HG03039 (cell line): ENCODE data around the gene H6PD.

Experiments used
- ATAC-seq: cut with Tn5 transposase; IDR thresholded peaks from one replicate; pipeline ENCODE4 v1.9.1; 2021; ENCODE audit warnings: mild to moderate bottlenecking, moderate library complexity; ENCODE audit not compliant: unreplicated experiment

Gene H6PD

DNA sequence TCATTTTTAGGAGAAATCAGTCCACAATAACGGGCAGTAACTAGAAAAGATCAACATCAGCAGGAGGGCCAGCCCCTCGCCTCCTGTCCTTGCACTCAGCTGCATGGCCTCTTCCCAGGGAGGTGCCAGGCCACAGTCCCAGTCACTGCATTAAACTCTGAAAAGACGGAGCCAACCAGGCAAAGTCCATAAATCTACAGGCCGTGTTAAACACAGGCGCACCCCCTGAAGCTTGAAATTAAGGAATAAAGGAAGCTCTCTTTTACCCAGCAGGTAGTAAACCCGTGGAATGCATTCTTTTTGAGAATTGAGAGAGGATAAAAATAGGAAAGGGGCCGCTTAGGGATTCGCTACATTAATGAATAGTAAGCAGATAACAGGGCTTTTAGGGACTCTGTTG, 18.4 kb downstream of the H6PD start:
- no peak for ATAC-seq

DNA sequence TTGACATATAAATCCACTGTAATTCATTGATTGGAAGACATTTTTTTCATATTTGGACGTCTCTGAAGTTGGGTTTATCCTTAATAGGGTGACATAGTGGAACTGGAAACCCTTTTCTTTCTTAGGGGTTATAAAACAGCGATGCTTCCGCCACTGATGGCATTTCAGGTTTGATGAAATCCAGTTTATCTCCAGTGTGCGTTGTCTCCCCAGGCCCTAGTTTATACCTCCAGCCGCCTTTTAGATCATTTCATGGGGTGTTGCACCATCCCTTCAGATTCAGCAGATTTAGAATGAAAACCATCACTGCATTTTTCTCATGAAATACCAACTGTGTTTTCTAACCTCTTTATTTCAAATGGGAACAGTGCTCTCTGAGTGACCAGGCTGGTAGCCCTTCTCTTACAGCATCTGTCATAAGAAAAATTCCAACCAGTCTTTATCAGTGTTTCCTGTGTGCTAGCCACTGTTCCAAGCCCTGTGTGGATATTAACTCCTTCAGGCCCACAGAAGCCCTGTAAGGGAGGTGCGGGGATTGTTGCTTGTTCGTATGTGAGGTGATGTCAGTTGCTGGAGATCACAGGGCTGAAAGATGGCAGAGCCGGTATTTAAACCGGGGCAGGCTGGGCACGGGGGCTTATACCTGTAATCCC, 19.0 kb downstream of the H6PD start:
- ATAC-seq = no peak

DNA sequence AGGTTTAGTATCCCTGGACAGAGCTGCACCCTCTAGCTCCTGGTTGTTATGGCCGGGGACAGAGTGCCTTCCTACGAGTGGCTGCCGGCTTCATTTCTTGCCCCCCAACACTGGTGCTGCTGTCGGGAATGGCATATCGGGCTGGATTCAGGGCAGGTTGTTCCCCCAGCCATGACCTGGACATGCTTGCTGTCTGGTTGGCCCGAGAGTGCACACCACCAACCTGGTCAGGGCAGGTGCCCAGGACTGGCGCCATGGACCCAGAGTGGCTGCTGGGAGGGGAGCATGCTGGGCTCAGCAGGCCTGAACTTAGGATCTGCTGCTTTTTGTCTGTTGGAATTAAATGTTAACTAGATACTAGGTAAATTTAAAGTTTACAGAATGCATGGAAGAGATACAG, 21.8 kb downstream of the H6PD start:
- ATAC-seq = no peak

DNA sequence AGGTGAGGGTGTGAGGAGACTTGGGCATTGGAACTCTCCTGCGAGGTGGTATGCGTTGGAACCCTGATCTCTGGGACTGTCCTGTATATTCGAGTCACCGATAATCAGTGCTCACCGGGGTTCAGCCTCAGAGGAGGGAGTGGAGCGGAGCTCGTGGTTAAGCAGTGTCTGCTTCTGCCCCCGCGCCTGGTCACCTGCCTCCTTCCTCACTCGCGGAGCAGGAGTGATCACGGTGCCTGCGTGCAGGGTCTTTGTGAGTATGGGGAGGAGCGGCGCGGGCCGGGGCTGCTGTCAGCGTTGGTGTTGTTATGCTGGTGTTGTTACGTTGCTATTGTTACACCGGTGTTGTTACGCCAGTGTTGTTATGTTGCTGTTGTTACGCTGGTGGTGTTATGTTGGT, 23.3 kb downstream of the H6PD start:
- ATAC-seq = no peak

DNA sequence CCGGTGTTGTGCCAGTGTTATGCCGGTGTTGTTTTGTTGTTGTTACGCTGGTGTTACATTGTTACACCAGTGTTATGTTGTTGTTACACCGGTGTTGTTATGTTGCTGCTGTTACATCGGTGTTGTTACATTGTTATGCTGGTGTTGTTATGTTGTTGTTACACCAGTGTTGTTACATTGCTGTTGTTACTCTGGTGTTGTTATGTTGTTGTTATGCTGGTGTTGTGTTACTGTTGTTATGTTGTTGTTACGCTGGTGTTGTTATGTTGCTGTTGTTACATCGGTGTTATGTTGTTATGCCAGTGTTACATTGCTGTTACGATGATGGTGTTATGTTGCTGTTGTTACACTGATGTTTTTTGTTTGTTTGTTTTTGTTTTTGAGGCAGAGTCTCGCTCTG, 24.1 kb downstream of the H6PD start:
- no peak for ATAC-seq

DNA sequence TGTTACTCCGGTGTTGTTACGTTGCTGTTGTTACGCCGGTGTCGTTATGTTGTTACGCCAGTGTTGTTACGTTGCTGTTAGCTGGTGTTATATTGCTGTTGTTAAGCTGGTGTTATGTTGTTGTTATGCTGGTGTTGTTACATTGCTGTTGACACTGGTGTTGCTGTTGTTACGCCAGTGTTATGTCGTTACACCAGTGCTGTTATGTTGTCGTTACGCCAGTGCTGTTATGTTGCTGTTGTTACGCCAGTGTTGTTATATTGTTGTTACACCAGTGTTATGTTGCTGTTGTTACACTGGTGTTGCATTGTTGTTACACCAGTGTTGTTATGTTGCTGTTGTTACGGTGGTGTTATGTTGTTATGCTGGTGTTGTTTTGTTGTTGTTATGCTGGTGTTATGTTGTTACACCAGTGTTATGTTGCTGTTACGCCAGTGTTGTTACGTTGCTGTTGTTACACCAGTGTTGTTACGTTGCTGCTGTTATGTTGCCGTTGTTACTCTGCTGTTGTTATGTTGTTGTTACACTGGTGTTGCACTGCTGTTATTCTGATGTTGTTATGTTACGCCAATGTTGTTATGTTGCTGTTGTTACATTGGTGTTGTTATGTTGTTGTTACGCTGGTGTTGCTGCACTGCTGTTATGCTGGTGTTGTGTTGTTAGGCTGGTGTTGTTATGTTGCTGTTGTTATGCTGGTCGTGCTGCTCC, 25.6 kb downstream of the H6PD start:
- no peak for ATAC-seq

DNA sequence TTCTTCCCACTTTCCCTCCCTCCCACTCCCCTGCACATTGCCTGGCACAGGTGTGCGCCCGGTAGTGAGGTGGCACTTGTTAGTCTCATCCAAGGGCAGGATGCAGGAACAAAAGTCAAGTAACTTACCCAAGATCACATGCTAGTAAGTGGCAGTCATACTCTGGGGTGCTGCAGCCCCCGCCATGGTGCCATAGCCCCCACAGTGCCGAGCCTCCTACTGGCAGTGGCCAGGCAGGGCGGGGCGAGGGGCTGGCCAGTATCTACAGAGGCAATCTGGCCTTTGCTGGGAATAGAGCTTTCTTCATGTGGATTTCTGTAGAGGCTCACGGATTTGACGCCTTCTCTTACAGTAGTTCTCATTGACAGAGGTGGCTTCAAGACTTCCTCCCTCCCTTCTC, 26.9 kb downstream of the H6PD start:
- no peak for ATAC-seq

DNA sequence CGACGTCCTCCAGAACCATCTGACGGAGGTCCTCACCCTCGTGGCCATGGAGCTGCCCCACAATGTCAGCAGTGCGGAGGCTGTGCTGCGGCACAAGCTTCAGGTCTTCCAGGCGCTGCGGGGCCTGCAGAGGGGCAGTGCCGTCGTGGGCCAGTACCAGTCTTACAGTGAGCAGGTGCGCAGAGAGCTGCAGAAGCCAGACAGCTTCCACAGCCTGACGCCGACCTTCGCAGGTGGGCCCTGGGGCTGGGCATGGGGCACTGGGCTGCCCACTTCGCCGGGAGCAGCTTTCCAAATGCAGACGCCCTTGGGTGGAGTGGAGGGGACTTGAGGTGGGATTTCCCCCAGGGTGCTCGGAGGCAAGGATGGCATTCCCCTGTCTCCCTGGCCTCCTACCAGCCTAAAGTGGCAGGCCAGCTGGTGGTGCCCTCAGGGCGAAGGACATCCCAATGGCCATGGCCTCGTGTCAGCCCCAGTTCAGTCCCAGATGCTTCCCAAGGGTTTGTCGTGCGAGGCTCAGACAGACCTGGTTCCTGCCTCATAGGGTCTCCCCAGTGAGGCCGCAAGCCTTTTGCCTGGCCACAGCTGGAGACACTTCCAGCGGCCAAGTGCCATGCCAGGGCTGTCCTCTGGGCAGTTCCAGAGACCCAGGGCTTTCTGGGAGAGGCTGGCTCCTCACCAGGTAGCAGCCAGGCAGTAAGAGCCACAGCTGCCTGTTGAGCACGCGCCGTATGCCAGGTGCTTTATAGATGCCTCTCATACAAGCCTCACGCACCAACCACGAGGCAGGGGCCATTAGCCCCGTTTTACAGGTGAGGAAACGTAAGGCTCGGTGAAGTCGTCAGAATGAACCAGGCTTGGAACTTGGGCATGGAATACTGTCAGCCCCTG, 27.8 kb downstream of the H6PD start:
- no peak for ATAC-seq

DNA sequence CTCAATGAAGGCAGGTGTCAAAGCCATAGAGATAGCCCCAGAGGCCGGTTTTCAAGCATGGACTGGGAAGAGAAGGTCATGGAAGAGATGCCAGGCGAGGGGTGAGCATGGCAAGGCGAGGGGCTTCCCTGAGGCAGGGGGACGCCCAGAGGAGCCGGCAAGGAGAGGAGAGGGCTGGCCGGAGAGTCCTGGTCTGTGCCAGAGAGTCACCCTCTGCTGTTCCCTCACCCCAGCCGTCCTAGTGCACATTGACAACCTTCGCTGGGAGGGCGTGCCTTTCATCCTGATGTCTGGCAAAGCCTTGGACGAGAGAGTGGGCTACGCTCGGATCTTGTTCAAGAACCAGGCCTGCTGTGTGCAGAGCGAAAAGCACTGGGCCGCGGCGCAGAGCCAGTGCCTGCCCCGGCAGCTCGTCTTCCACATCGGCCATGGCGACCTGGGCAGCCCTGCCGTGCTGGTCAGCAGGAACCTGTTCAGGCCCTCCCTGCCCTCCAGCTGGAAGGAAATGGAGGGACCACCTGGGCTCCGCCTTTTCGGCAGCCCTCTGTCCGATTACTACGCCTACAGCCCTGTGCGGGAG, 28.8 kb downstream of the H6PD start:
- ATAC-seq = no peak

DNA sequence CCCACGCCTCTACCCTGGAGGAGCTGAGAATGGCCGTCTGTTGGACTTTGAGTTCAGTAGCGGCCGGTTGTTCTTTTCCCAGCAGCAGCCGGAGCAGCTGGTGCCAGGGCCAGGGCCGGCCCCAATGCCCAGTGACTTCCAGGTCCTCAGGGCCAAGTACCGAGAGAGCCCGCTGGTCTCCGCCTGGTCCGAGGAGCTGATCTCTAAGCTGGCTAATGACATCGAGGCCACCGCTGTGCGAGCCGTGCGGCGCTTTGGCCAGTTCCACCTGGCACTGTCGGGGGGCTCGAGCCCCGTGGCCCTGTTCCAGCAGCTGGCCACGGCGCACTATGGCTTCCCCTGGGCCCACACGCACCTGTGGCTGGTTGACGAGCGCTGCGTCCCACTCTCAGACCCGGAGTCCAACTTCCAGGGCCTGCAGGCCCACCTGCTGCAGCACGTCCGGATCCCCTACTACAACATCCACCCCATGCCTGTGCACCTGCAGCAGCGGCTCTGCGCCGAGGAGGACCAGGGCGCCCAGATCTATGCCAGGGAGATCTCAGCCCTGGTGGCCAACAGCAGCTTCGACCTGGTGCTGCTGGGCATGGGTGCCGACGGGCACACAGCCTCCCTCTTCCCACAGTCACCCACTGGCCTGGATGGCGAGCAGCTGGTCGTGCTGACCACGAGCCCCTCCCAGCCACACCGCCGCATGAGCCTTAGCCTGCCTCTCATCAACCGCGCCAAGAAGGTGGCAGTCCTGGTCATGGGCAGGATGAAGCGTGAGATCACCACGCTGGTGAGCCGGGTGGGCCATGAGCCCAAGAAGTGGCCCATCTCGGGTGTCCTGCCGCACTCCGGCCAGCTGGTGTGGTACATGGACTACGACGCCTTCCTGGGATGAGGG, 29.7 kb downstream of the H6PD start:
- ATAC-seq = no peak

DNA sequence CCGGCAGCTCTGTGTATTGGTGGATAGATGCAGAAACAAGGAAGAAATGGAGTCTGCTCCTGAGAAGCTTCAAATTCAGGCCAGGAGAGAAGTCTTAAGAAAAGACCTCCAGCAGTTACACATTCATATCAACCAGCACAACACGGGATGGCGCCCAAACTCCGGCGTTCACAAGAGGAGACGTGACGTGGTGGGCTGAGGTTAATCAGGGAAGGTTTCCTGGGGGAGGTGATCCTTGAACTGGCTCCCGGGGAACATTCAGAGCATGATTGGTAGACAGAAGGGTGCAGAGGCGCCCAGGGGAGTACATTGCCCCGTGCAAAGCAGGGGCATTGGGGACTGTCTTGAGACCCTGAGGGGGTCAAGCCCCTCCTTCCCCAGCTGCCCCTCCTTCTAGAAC, 30.5 kb downstream of the H6PD start:
- ATAC-seq = no peak

DNA sequence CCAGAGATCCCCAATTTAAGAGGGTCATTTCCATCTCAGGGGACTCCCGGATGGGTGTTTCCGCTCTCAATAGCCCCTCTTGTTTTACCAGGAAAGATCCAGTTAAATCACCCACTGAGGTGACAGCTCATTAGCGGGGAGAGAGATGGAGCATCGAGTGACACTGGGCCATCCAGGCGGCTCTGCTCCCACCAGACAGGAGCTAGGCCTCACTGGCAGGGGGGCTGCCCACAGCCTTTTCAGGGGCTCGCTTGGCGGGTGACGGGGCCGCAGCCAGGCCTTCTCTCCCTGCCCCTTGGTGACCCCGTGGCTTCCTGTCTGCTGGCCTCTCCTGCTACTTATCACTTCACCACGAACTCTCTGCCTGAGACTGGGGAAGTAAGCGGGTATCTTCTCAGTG, 31.4 kb downstream of the H6PD start:
- ATAC-seq = no peak

DNA sequence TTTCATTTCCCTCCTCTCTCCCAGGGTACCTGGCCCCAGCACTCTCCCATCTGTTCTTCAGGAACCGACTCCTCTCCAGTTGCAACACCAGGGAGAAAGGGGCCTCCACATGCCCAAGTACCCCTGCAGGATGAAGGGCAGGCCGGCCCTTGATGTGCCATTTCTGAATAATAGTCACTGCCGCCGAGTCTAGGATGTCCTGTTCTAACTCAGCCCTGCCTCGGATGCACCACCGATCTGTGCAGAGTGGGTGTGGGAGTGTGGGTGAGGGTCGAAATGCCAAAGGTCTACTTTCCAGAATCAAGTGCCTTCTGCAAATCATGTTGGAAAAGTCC, 32.7 kb downstream of the H6PD start:
- no peak for ATAC-seq

DNA sequence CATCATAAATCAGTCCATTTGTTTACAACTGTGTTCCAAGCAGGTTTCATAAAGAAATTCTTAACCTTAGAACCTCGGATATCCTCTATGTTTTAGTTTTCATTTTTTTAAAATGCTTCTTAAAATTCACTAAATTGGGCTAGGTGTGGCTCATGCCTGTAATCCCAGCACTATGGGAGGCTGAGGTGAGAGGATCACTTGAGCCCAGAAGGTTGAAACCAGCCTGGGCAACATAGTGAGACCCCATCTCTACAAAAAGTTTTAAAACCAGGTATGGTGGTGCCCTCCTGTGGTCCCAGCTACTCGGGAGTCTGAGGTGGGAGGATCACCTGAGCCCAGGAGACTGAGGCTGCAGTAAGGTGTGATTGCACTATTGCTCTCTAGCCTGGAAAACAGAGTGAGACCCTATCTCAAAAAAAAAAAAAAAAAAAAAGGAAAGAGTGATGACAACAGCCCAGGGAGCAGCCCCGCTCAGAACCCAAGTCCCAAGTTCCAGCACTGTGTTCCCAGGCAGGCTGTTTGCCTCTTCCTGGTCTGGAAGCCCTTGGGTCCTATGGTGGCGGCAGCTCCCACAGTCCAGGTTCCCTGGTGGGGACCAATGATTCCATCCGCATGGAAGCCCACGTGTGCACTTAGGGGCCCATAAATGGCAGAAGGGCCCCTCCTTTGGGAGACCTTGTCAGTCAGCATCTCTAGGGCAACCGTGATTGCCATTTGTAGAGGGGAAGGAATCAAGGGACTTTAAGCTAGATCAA, 33.4 kb downstream of the H6PD start:
- ATAC-seq = no peak

DNA sequence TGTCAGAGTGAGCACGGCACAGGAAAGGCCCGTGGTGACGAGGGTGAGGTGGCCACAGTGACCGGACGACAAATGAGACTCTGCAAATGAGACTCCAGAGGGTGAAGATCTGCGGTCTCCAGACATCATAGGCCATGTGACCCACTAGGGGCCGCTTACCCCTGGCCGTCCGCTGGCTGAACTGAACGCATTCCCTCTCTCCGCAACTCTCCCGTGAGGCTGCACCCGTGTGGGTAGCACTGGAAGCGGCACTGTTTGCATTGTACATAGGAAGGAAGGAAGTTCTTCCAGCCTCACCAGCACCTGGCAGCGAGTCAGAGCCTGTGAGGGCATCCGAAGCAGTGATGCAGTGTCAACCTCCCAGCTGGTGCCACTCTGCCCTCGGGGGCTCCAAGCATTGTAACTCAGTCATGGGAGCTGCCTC, 34.5 kb downstream of the H6PD start:
- ATAC-seq = no peak

DNA sequence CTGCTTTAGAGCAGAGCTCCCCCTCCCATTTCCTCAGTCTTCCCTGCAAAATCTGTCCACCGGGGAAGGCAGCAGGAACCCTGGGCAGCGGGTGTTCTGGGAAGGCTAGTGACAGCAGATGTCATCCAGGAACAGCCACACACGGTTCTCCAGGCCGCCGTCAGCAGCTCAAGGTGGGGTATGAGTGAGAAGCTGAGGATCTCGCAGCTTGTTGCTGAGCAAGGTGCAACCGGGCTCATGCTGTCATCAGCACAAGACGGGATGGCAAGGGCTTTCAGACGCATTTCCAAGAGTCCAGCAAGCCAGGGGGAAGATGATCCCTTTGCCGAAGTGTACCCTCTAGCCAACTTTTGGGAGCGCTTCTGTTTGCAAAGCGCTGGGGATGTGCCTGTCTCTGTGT, 35.1 kb downstream of the H6PD start:
- ATAC-seq = no peak

DNA sequence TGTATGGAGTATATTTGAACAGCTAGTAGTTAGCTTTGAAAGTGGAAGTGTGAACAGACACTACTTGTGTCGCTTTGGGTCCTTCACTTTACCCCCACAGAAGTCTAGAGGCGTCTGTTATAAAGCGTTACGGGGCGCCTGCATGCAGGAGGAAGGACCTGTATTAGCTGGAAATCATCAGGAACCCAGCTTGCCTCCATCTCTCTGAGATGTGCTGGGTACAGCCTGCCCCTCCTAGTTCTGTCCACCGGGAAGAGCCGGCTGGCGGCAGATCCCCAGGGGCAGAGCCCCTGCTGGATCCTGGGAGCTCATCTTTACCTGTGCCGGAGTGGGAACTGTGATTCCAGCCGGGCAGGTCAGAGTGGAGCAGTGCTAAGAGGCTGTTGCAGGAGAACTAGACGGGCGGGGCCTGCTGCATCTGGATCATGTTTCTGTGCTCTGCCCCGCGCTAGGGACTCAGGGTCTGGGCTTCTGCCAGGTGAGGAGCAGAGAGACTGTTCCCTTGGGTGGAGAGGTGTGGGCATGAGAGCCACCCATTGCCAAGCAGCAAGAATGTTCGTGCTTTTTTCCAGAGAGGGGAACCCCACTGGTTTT, 35.8 kb downstream of the H6PD start:
- ATAC-seq = no peak

DNA sequence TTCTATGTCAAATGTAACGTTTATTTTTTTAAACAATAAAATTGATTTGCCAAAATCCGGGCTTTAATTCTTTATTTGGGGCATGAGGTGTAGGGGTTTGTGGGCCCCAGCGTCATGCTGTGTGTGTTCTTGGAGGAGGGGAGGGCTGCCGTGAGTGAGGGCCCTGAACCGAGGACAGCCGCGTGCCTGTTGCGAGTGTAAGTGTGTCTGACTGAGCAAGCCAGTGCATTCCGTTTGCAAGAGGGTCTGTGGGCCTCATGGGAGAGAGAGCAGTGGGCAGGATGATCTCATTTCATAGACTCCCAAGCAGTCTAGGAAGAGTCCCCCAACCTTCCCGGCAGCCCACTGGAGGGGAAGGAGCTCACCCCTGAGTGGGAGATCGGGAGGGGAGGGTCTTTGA, 36.7 kb downstream of the H6PD start:
- ATAC-seq = no peak

DNA sequence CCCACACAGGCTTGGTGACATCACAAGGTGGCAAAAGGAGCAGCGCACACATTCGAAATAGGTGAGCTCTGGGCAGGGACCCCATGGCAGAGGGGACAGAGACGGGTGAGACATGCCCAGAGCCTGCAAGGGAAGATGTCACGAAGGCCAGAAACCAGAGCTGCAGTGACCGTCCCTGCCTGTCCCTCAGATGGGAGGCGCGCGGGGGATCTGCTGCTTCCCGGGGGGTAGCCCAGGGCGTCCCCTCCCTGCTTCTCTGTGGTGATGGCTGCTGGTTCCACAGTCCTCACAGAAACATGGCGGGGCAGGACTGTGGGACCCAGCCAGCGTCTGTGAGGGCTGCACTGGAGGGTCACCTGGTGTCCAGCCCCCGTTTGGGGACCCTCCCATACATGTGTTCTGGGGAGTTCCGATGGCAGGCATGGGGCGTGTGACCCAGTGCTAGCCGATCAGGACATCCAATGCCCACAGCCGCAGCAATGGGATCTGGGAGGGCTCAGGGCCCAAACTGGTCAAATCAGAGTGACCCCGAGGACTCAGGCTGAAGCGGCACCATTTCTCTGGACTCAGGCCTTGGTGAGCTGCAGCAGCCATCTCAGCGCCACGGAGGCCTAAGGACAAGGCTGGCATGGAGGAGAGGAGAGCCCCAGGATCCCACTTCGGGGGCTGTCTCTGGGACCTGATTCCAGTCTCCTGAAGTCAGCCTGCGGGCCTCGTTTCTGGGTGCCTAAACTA, 37.5 kb downstream of the H6PD start:
- no peak for ATAC-seq
